NCI-H345 (cell line): ENCODE results near the gene TPH1.

Experiments
- DNase-seq: peaks from one replicate; lab custom pipeline; 2025; lab: John Stamatoyannopoulos, UW

TPH1 gene

DNA sequence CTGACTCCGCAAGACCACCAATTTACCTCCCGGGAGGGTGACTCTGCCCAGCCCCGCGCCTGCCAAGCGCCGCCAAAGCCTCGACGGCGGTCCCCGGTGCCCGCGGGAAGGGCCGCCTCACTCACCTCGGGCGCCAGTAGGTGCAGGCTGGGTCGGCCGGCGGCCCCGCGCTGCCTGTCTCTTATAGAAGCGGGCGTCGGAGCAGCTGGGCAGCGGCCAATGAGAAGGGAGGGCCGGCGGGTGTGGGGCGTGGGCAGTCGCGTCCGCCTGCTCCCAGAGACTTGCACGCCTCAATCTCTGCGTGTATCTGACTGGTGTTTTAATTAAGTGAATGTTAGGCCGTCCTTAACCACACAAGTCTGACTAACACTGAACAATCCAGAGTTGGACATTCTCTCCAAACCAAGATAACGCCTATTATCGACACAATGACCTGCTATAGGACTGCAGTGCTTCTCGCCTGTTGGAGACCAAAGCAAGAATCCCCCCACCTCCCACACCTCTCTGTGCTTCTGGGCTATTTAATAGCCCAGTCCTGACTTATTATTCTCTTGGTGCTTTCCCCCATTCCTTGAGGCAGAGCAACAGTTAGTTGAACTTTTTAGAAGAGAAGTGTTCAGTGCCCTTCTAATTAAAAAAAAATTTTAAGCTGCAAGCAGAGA, at the start of gene TPH1:
TPH1 (minus strand) TSS at position 154 of the 662 bp plus-strand sequence. CDS start 5,507 bp downstream, outside the sequence.
- DNase-seq = no peak

DNA sequence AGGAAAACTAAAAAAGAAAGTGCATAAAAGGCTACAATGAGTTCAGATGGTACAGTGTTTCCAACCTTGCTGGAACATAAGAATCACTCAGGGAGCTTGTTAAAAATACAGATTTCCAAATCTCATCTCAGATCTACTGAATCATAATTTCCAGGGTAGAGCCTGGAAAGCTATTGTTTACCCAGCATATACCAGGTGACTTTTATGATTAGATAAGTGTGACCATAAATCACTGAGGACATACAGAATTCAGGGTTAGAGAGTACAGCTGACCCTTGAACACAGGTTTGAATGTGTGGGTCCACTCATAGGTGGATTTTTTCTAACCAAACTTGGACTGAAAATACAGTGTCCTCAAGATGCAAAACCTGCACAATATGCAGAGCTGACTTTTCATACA, 47.9 kb upstream of the TPH1 start:
- DNase-seq = no peak

- DNase-seq = no peak
These were observed 45.7 kb upstream of the TPH1 start for GRCh38 chr11:18091731-18092130.

DNA sequence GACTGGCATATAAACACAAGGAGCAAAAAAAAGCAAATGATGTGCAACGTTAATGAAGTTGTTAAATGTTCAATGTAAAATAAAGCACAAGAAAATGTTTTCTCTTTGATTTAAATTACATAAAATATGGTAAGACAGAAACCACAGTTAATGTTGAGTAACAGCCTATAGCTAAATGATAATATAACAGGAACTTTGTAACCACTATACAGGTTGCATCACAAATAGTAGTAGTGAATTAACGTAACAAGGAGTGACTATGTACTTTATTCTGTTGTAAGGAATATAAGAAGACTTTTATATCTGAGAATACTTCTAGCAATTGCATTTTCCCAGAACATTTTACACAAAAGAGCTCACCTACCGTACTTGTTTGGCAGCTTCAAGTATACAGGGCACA, 42.9 kb upstream of the TPH1 start:
- DNase-seq = no peak

- DNase-seq = no peak
These were observed 42.3 kb upstream of the TPH1 start for GRCh38 chr11:18088366-18088765.

DNA sequence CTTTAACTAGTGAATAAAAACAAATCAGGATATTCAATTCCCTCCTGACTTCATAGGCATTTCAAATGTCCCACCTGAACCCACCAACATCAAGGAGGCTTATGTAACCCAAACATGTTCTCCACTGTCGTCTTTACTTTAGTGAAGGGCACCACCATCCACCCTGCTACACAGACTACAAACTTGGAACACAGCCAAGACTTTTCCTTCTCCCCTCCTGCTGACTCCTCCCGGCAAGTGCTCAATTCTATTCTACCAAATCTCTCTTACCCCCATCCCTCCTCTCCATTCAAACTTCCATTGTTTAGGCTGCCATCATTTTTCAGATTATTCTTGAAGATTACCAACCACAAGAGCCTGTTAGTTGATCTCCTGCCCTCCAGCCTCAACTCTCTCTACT, 35.5 kb upstream of the TPH1 start:
- peak; percentile 52 for DNase-seq

DNA sequence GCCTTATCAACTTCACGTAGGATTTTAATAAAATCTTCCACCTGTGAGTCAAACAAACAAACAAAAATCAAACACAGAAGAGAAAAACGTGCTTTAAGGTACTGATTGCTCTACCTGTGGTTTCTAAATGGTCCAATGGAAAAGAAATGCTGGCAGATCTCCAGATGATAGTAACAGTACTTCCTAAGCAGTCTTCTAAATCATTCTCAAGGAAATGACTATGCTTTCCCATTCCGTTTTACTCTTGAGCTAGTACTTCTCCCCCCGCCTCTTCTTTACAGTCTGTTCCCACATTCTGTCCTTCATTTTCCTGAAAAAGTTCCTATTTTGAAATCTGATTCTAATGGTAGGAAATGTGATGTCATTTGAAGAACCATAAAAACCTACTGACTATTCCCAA, 34.4 kb upstream of the TPH1 start:
- DNase-seq = no peak

- no peak for DNase-seq
These were observed 32.8 kb upstream of the TPH1 start for GRCh38 chr11:18078909-18079308.

DNA sequence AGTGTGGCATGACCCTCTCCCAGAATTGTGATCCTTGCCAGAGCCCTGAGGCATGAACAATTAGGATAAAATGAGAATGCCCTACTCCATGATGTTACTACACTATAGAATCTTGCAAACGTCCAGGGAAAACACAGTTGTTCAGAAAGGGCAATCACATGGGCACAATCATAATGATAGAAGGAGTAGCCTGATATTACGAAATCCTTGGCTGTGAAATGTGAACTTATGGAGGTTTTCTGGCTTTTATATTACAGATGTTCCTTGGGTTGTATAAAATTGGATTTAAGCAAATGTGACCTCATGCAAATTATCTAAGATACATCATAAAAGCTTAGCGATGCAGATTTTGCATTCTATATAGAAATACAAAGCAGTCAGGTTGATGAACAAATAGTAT, 29.4 kb upstream of the TPH1 start:
- DNase-seq = no peak

GRCh38 chr11:18071098-18071705, 25.1 kb upstream of the TPH1 start:
- no peak for DNase-seq

DNA sequence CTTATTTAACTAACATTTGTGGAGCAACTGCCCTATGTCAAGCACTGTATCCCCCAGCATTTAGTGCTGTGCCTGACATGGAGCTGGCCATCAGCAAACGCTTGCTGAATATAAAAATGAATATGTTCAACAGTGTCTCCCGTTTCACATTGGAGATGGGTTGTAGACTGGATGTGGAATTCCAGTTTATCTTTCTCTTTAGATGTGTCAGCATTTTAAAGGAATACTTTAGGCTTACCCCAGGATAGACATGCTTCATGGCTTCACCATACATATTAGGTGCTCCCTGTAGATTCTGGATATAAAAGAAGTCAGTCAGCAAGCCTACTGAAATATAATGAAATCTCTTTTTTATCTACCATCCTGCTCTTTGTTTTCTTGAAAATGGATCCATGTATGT, 21.3 kb upstream of the TPH1 start:
- no peak for DNase-seq

GRCh38 chr11:18066626-18067025, 20.6 kb upstream of the TPH1 start:
- no peak for DNase-seq

DNA sequence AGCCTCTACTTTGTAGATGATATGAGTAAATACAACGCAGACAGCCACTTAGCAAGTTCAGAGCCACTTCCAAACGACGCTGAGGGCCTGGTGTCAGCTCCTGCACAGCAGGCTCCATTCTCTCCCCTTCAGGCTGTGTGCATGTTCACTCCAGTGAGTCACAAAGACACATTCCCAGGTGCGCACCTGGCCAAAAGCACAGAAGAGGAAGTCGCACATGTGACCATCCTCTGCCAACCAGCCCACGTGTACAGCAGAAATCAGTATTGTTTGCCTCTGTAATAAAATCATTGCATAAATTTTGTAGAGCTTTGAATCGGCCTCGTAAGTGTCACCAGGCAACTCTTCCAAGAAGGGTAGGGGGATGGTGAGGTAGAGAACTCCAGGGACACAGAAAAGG, 19.5 kb upstream of the TPH1 start:
- DNase-seq = peak; percentile 95

DNA sequence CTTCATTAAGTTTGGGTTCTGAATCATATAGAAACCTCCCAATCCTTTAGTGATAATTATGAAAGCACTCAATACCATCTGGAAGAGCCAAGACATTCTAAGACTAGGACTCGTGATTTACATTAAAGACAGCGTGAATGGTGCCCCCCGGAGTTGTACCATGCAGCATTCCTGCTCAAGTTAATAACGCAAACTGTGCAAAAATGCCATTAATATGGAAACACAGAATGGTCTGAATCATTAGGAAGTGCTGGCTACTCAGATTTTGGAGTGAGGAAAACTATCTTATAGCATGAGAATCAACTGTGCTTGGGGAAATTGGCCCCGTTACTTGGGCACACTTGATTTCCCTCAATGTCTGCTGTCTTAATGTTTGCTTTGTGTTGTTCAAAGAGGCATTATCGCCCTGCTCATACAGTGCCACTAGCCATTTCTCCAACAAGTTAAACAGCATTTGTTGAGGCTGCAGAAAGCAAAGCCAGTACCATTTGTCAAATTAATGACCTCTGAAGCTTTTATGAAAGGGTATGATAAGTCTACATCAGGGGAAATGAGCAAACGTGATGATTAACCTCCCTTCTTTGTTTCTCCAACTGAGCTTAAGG, 18.5 kb upstream of the TPH1 start:
- DNase-seq = peak; percentile 53

DNA sequence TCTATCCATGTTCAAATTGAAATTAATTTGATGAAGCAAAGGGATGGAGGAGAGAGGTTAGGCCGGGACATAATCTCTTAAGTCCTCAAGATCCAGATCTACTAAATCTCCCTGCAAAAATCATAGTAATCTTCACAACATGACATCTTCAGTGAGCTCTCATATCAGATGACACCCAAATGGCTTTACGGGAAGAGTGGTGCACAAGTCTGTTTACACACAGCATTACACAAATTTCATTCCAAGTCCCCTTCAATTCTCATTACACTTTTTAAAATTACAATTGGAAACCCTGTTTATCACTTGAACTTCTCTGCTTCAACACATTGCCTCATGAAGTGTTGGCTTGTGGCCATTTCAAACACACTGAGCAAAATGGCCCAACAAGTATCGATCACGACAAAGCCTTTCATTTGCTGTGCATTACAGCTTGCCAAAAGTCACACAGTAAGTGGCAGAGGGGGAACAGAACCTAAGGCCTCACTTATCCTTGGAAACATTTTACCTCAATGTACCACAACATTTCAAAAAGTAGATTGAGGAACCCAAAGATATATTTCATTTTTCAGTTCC, 17.9 kb upstream of the TPH1 start:
- DNase-seq = peak; percentile 92

DNA sequence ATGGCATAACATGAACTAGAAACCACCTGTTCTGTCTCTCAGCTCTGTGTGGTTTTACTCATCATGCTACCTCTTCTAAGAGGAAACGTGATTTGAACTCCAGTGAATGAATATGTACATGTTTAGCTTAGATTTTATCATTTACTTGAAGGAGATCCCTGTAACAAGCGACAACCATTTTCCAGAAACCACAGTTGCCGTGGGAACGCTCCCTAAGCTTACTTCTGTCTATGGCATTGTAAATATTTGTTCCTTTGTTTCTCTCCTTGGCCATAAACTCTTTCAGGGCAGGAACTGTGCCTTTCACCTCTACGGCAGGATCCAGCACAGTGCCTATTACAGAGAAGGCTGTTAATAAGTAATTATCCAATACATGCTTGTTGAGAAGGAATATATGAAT, 17.1 kb upstream of the TPH1 start:
- DNase-seq = peak; percentile 17

DNA sequence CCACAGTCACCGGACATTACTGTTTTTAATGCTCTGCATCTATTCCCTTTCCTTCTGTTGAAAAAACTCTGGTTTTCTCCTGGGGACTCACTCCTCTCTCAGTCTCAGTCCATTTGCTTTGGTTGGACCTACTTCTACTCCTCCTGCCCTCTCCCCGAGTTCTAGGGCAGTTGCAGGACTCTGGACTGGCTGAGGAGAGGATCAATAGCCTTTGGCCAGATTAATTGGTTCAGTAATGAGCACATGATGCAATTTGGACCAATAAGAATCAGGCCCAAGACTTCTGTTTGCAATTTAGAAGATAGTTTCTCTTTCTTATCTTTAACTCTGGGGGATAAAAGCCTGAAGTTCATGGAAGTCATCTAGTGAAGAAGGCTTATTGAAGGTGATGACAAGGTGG, 15.3 kb upstream of the TPH1 start:
- DNase-seq = no peak

GRCh38 chr11:18056561-18057181, 10.6 kb upstream of the TPH1 start:
- DNase-seq = no peak

DNA sequence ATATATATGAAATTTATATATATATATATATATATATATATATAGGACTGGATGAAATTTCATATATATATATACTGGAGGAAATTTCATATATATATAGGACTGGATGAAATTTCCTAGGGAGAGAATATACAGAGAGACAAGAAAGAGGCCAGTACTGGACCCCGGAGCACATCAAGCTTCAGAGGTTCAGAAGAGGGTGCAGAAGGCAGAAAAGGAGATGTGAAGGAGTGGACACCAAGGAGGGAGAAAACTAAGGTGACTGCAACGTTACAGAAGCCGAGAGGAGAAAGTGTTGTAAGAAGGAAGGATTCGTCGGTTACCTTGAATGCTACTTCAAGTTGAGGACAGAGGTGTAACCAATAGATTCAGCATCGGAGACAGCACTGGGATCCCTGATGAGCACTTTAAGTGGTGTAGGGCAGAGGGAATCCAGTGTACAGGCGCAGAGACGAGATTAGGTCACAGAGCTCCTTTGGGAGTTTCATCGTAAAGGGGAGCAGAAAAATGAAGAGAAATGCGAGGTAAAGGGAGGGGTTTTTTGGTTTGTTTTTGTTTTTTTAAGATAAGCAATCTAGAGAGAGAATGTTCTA, 8.5 kb upstream of the TPH1 start:
- DNase-seq = no peak

DNA sequence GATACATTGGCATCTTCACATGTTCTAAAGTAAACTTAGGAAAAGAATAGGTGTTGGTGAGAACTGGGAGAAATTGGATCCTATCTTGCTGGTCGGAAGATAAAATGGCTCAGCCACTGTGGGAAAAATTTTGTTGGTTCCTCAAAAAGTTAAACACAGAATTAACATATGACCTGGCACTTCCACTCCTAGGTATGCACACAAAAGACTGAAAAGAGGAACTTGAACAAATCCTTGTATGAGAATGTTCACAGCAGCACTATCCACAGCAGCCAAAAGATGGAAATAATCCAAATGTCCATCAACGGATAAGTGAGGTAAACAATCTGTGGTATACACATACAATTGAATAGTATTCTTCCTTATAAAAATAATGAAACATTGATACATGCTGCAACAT, 4.8 kb upstream of the TPH1 start:
- DNase-seq = no peak

- DNase-seq = no peak
These were observed 9.6 kb downstream of the TPH1 start for GRCh38 chr11:18036456-18036855.

DNA sequence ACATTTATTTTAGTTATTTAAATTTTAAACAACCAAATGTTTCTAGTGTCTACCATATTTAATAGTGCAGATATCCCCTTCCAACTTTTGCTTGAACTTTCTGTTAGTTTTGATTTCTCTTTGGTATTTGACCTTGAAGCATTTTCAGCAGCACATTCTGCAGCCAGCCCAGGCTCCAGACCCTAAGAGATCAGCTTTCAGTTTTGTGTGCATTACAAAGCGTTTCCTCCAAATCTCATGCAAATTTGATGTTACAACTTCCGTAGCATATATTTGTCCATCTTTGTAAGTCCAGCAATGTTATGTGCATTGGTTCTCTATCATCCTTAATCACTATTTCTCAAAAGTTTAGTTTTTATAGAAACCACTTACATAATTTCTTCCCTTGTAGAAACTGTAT, 18.6 kb downstream of the TPH1 start:
- DNase-seq = no peak

DNA sequence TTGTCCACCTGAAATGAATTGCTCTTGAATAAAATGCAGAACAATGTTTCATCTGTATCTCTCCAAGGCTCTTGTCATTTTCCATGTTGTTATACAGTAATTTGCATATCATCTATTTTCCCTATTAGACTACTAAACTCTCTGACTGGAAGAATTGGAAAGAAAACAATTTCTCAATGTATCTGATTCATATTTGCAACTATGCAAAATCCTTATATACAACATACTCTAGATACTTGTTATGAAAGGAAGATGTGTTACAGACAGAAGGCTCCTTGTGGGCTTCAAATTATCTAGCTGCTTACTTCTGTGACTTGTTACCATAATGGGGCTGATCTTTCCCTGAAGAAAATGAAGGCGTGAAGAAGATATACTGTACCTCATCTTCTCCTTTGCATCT, 23.6 kb downstream of the TPH1 start:
- DNase-seq = no peak
